Hepatocyte (in vitro differentiated cells): ENCODE measurements around the gene DHRS1.

ENCODE experiments used
- EZH2 ChIP-seq: fragments of 200-600 bp; sonication (generic); IDR thresholded peaks from 2 replicates; pipeline ENCODE4 v1.6.1; 2016; ENCODE audit warnings: antibody characterized with exemption, mild to moderate bottlenecking, borderline replicate concordance
- EZH2phosphoT487 ChIP-seq: fragments of 200-600 bp; sonication (generic); IDR thresholded peaks from one replicate; pipeline ENCODE4 v1.6.1; 2018; ENCODE audit warnings: antibody characterized with exemption, mild to moderate bottlenecking, low read depth, moderate library complexity; ENCODE audit not compliant: unreplicated experiment, severe bottlenecking
- TF ChIP-seq, protein P1 (sequence below): fragments of 200-600 bp; sonication (generic); IDR thresholded peaks from 2 replicates; pipeline ENCODE4 v1.5.1; 2016; ENCODE audit warnings: antibody characterized with exemption, mild to moderate bottlenecking; ENCODE audit not compliant: poor library complexity

DNA sequence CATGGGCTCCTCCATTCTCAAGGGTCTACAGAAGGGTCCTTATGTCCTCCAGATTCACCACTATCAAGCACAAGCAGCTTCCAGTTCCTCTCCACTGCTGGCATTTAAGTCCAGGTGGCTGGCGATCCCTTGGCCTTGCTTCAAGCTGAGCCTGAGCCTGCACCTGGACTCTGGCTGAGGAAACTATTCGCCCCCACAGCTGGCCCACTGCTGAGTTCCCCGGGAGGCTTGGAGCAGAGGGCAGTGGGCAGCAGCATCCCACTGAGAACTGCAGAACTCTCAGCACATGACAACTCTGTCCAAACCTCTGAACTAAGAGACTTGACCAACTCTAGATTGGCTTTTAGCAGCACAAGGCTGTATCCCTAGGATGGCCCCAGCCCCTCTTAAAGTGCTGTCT lies 16.8 kb downstream of the DHRS1 start:
- TF ChIP-seq, protein P1, sequence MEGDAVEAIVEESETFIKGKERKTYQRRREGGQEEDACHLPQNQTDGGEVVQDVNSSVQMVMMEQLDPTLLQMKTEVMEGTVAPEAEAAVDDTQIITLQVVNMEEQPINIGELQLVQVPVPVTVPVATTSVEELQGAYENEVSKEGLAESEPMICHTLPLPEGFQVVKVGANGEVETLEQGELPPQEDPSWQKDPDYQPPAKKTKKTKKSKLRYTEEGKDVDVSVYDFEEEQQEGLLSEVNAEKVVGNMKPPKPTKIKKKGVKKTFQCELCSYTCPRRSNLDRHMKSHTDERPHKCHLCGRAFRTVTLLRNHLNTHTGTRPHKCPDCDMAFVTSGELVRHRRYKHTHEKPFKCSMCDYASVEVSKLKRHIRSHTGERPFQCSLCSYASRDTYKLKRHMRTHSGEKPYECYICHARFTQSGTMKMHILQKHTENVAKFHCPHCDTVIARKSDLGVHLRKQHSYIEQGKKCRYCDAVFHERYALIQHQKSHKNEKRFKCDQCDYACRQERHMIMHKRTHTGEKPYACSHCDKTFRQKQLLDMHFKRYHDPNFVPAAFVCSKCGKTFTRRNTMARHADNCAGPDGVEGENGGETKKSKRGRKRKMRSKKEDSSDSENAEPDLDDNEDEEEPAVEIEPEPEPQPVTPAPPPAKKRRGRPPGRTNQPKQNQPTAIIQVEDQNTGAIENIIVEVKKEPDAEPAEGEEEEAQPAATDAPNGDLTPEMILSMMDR, result no peak
- TF ChIP-seq EZH2phosphoT487 (no peak), EZH2 (no peak)
